NOMO-1 treated with dmso at 0.1 percent for 144 hours (cell line): ENCODE measurements around the gene NELFB.

Source experiments
- DNase-seq: peaks from one replicate; lab custom pipeline; 2025; ENCODE audit not compliant: unreplicated experiment; lab: John Stamatoyannopoulos, UW

The NELFB gene

DNA sequence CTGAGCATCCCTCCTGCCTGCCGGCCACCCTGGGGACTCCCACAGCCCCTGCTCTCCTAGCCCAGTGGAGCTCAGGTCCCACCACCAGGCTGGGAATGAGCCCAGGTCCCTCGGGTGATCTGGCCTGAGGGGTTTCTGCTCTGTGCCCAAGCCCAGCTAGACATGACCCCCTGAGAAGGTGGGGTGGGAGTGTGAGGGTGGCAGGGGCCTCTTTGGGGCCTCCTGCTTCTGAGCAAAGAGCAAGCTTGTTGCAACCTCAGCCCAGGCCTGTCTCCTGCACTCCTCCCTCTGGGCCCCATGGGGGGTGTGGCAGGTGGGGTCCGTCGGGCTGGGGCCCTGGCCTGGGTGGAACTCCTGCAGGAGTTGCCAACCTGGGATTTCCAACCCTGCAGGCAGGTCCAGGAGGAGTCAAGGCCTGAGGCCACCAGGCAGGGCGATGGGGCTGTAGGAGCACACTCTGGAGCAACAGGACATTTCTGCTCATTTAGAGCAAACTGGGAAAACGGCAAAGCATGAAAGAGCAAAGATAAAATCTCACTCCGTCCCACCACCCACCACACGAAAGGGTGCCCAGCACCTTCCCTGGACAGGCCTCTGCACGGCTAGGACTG lies 58.3 kb downstream of the NELFB start:
- no peak for DNase-seq

DNA sequence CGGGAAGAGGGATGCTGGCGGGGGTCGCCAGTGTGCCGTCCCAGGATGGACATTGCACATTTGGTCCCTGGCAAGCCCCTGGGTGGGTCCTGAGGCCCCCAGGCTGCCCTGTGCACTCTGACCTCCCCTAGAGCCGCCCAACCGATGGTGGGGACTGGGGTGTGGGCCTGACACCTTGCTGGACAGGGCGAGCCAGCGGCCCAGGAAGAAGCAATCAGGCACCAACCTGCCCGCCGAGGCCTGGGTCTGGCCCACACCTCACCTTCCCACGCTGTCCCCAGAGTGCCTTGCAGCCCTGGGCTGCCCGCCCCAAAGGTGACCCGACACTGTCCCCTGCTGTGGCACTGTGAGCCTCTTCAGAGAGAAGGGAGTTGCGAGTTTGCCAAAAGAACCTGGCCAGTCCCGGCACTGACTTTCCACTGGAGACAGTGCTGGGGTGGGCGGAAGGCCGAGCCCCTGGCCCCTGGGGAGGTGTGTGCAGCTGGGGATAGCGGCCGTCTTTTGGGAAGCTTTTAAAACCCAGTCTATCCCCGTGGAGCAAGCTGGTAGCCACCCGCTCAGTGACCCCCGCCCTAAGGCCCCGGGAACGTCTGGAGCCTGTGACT lies 58.9 kb downstream of the NELFB start:
- no peak for DNase-seq

DNA sequence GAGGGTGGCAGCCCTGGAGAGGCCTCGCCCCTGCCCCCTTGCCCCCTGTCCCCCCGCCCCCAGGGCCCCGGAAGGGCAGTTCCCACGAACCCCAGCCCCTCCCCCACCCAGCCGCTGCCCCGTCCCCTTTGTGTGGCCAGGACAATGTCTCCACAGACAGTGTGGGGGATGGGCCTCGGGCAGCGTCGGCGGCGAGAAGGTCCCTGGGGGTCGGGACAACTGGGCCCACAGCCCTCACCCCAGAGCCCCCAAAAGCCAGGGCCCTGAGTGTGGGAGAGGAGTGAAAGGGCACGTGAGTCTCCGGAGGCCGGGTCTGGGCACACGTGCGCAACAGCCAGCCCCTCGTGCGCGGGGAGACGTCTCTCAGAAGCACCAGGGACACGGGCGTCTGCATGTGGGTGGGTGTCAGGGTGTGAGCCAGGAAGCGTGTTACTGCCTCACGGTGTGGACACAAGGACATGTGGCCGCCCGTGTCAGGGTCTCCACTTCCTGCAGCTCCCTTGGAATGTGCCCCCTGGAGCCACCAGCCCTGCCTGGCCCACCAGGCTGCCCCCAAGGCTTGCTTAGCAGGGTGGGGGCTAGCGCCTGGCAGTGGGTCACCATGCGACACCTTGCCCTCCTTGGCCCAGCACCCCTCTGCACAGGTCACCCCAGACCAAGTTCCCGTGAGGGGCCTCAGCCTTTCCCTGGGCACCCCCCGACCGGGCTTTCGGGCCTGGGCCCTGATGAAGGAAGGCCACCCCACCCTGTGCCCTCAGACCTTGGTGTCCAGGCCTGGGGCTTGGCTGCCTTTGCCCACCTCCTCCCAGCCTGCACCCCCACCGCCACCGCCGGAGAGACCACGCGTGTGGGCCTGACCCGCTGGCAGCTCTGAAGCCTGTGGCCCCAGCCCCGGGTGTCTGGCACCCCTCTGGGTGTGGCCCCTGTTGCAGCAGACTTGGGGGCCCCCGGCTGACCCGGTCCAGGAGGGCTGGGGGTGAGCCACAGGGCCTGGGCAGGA lies 59.7 kb downstream of the NELFB start:
- no peak for DNase-seq

DNA sequence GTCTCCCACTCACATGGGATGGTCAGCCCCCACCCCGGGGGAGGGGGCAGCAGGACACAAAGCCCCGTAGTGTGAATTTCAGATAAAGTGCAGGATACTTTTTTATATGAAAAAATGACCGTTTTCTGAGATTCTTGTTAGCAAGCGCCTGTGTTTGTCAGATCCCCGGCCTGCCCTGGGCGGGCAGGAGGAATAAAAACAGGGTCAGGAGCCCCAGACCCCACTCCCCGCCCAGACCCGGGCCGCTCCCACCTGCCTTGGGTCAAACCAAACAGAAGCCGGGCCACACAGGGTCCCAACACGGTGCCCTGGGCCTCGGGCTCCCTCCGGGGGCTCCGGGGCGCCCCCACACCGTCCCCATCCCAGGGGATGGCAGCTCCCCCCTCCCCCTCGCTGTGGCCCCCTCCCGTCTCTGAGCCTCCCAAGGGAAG lies 60.5 kb downstream of the NELFB start:
- no peak for DNase-seq

DNA sequence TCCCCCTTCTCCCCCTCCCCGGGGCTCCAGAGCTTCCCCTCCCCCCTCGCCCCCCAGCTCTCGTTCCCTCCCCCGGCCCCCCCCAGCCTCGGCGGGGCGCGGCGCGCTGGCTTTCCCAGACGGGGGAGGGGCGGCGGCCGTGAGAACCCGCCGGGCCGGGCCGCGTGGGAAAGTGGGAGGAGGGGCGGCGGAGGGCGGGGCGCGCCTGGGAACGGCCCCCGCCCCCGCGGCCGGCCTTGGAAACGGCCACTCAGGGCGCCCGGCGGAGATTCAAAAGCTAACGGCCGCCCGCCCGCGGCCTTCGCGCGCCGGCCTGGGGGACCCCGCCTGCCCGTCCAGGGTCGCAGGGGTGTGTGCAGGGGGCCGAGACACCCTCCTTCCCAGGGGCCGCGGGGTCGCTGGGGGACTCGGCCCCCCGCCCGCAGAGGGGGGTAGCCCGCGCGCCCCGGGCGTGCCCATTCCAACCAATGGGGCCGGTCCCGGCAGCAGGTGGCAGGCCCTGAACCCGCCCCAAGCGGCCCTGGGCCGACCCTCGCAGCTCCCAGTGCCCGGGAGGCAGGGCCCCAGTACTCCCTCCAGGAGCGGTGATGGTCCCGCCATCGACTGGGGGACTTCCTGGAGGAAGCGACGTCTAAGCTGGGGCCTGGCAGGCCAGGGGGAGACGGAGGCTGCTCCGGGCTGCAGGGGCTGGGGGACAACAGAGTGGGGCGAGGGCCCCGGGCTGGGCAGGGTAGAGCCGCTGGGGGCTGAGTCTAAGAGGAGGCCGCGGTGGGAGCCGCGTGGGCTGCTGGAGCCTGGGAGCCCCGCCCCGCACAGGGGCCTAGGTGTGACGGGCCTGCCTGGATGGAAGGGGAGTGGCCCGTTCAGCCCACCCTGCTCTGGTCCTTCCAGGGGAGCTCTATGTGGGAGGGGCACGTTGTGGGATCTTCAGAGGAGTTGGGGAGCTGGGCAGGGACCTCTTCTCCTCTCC lies 61.2 kb downstream of the NELFB start:
- no peak for DNase-seq

DNA sequence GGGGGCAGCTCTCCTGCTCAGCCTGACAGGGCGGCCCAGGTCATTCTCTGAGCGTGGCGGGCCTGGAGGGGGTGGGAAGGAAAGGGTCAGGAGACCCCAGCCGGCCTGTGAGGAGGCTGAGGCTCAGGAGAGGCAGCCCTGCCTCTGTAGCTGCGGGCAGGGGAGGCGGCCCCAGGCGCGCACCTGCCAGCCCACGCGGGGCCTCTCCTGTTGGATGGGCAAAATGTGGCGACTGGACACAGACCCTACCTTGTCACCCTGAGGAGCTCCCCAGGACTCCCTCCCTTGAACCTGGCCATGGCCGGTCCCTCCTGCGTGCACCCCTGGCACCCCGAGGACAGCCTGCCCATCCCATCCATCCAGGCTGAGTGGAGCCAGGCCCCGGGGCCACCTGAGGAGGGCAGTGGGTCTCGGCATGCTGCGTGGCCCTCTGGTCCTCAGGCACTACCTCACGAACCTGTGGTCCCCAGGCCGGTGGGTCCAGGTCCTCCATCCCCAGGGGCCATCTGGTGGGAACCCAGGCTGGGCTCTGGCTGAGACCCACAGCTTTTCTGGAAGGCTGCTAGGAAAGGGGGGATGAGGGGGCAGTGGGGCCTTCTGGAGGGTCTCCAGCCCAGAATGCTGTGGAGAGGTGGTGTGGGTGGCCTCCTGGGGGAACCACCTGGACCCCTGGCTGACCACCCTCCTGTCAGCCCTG lies 62.0 kb downstream of the NELFB start:
- DNase-seq = no peak

DNA sequence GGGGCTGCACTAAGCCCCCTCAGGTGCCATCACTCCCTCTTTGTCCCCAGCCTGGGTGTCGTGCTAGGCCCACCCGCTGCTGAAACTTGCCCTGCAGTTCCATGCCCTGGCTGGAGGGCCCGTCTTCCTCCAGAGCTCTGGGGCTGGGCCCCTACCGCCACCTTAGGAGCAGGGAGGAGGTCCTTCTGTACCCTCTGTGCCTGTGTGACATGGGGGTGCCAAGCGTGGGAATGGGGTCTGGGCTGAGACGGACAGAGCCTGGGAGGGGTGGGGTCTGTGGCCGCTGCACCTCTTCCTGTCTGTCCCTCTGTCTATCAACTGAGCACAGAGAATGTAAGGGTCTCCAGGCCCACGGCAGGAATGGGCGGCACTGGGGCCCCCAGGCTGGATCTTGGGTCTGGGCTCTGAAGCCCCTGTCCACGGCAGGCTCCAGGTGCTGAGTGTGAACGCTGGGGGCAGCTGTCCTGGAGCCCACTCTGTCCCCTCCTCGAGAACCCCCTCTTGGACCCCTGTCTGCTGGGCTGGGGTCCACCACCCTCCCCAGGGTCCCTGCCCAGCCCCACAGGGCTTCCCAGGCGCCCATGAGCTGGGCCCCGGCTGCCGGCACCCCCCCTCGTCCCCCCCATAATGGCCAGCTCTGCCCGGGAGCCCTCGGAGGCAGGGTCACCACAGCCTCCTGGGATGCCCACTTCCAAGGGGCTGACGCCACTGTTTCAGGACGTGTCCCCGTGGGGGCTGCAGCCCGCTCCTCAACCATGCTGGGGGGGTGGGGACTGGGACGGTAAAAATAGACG lies 62.8 kb downstream of the NELFB start:
- no peak for DNase-seq

DNA sequence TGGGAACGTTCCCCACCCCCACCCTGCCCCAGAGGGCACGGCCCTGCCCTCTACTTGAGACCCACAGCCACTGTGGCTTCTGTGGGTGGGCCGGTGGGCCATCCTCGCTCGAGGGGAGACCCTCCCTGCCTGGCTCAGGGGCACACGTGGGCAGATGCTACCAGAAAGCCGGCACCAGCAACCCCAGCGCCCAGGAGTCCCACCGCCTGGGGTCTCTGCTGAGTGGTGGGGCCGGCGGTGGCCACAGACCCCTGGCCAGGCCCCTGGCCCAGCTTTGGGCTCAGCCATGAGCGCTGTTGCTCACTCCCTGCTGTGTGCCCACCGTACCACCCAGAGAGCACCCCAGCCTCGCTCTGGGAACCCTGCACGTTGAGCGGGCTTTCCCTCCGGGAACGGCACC lies 63.5 kb downstream of the NELFB start:
- no peak for DNase-seq

DNA sequence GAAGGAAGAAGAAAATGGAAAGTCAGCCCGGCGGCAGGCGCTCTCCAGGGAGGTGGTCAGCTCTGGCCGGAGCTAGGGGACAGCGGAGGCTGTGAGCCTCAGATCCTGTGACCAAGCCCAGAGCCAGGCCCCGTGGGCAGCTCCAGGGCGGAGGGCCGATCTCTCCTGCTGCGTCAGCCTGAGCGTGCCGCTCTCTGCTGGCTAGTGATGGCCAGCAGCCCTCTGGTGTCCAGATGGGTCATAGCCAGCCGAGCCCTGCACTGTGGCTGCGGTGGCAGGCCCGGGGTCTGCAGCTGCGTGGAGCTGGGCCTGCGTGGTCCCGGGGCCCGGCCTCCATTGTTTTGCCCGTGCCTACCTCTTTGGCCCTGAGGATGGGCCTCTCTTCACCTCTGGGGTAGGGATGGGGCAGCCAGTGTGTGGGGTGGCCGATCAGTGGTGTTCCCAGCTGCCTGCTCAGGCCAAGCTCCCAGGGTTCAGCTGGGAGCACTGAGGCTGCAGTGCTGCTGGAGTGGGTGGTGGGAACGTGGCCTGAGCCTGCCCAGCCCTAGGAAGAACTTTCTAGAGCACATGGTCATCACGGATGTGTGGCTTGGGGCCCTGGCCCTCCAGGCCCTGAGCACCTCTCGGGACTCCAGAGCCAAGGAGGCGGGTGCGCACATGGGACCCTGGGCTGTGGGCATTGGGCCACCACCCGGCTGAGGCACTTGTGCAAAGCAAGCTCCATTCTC lies 64.0 kb downstream of the NELFB start:
- no peak for DNase-seq

DNA sequence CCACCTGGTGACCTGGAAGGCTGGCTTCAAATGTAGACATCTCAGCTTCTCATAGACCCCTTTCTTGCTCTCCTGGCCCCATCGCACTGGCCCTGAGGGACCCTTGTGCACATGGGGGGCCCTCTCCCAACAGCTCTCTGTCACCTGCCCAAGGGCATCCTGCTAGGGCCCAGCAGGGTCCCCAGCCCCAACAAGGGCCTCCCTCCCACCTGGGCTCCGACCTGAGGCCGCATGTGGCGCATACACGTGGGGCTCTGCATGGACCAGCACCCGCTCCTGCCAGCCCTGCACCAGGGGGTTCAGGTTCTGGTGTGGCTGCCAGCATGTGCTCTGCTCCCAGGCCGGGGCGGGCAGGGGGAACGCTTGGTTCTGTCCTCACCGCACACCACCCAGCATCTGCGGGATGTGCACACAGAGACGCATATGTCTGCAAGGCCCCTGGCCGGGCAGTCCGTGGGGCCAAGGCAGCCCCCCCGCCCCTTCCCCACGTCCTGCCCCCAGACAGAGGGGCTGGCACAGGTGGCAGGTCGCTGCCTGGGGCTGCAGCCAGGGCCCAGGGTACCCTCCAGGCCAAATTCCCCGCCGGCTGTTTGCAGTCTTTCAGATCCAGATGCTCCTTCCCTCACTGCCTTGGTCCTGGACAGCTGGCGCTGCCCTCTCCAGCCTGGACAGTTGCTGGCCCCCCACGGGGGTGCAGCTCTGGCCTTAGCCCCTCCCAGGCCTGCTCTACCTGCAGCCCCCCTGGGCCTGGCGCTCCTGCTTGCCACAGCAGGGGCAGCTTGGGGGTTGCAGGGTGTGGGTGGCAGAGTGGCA lies 64.8 kb downstream of the NELFB start:
- DNase-seq = no peak

DNA sequence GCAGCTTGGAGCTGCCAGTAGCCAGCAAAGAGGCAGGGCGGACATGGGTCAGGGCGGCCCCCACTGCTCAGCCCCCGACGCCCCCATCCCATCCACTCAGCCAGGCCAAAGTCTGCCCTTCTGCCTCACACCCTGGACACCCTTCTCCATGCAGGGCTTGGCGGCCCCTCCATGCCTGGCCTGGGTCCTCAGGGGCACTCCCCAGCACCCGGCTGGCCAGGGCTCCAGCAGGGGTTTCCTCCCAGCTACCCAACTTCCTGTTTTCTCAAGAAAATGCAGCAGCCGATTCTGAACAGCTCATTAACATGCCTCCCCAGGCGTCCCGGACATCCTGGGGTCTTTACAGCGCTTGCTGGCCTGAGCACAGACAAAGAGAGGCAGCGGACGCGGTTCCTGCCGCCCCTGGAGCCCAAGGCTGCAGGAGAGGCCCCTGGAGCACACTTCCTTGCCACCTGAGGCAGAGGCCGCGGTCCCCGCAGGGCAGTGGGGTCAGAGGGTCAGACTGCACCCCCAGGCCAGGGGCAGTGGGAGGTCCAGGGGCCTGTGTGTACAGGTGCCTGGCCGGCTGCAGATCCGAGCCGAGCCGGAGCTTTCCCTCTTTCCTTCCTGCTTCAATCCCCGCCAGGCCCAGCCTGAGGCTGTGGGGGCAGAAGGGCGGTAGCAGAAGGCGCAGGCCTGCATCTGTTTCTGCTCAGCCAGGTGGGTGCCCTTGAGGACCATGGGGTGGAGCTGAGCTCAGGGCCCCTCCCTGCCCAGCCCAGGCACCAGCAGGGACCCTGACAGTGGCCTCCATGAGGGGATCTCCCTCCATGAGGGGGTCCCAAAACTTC lies 65.6 kb downstream of the NELFB start:
- DNase-seq = peak; percentile 25

DNA sequence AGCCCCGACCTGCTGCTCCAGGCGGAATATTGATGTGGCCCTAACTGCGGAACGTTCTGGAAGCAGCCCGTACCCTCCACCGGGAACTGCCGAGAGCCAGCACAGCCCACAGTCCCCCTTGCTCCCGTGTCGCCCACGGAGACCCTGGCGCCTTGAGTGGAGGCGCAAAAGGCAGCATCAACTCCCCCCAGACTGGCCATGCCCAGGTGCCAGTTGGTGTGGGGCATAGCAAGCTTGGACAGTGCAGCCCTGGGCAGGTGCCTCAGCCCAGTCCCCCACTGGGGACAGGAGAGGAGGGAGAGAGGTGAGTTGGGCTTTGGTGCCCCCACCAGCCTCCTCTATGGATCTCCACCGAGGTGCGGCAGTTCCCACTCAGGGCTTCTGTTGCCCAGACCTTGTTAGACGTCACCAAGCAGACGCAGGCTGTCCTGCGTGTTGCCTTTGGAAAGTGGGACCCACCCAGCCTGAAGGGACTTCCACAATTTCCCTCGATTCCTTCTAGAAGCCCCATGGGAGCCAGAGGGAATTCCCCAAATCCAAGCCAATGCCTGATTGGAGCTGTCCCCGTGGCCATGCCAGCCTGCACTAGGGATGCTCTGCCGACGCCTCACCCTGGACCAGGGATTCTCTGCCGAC lies 66.7 kb downstream of the NELFB start:
- no peak for DNase-seq
